OCI-LY3 (cell line): ENCODE results near the gene CNDP1.
"Not testable (repeated sequence)": the region's sequence is repeated elsewhere in the genome, so short reads cannot be mapped to it uniquely, and the experiment has no call there.

ENCODE experiments used
- H2AFZ ChIP-seq: fragments of 200-600, 300-600 bp; shearing (Covaris generic); 2 replicates; pipeline ENCODE4 v1.6.0; 2014; ENCODE audit warnings: antibody characterized with exemption, low read depth, low read length
- H3K27ac ChIP-seq: fragments of 200-600, 300-600 bp; sonication (generic); 2 replicates; pipeline ENCODE4 v1.5.1; 2014; ENCODE audit warnings: mild to moderate bottlenecking, low read length, moderate library complexity, mixed read lengths
- H3K27me3 ChIP-seq: fragments of 200-600, 300-600 bp; sonication (generic); 2 replicates; pipeline ENCODE4 v1.6.1; 2014; ENCODE audit warnings: low read depth, low read length, mixed read lengths
- H3K36me3 ChIP-seq: fragments of 200-600, 300-600 bp; sonication (generic); replicated peaks from 2 replicates; pipeline ENCODE3; 2014; ENCODE audit warnings: low read depth, low read length, mixed read lengths
- H3K4me1 ChIP-seq: fragments of 300-600, 200-600 bp; sonication (generic); 2 replicates; pipeline ENCODE4 v1.6.1; 2014; ENCODE audit warnings: low read length, mixed read lengths
- H3K4me2 ChIP-seq: fragments of 200-600, 300-600 bp; sonication (generic); 2 replicates; pipeline ENCODE4 v1.6.1; 2014; ENCODE audit warnings: low read length, mixed read lengths
- H3K4me3 ChIP-seq: fragments of 300-600, 200-600 bp; sonication (generic); 2 replicates; pipeline ENCODE4 v1.5.1; 2014; ENCODE audit warnings: antibody characterized with exemption, mild to moderate bottlenecking, low read length, moderate library complexity
- H3K79me2 ChIP-seq: fragments of 300-600, 200-600 bp; shearing (Covaris generic); 2 replicates; pipeline ENCODE4 v1.6.1; 2014; ENCODE audit warnings: mild to moderate bottlenecking, low read length, mixed read lengths
- H3K9ac ChIP-seq: fragments of 300-600, 200-600 bp; shearing (Covaris generic); 2 replicates; pipeline ENCODE4 v1.6.0; 2014; ENCODE audit warnings: mild to moderate bottlenecking, low read length, moderate library complexity
- H3K9me3 ChIP-seq: fragments of 200-600, 300-600 bp; shearing (Covaris generic); 2 replicates; pipeline ENCODE4 v1.6.1; 2014; ENCODE audit warnings: low read length, mixed read lengths; ENCODE audit not compliant: insufficient read depth
- H4K20me1 ChIP-seq: fragments of 200-600, 300-600 bp; sonication (generic); 2 replicates; pipeline ENCODE4 v1.6.1; 2016; ENCODE audit warnings: low read length, mixed read lengths; ENCODE audit not compliant: insufficient read depth
- EZH2phosphoT487 ChIP-seq: fragments of 200-600 bp; shearing (Covaris generic); IDR thresholded peaks from 2 replicates; pipeline ENCODE4 v1.6.1; 2018; ENCODE audit warnings: antibody characterized with exemption, mixed run types, low read depth
- TF ChIP-seq, protein P1 (sequence below): fragments of 200-600, 300-600 bp; sonication (generic); IDR thresholded peaks from 2 replicates; pipeline ENCODE4 v1.5.1; 2014; ENCODE audit warnings: antibody characterized with exemption, low read length, low read depth

Gene CNDP1

GRCh38 chr18:74524097-74524496 lies 10.2 kb upstream of the CNDP1 start:
- TF ChIP-seq EZH2phosphoT487 = no peak
- TF ChIP-seq, protein P1, sequence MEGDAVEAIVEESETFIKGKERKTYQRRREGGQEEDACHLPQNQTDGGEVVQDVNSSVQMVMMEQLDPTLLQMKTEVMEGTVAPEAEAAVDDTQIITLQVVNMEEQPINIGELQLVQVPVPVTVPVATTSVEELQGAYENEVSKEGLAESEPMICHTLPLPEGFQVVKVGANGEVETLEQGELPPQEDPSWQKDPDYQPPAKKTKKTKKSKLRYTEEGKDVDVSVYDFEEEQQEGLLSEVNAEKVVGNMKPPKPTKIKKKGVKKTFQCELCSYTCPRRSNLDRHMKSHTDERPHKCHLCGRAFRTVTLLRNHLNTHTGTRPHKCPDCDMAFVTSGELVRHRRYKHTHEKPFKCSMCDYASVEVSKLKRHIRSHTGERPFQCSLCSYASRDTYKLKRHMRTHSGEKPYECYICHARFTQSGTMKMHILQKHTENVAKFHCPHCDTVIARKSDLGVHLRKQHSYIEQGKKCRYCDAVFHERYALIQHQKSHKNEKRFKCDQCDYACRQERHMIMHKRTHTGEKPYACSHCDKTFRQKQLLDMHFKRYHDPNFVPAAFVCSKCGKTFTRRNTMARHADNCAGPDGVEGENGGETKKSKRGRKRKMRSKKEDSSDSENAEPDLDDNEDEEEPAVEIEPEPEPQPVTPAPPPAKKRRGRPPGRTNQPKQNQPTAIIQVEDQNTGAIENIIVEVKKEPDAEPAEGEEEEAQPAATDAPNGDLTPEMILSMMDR = no peak
- no peak overlapping the region for H3K9ac ChIP-seq
- H3K36me3 ChIP-seq = peaks cover 45% of the 10 kb centered on the region
- no peak overlapping the region for H2AFZ ChIP-seq
- H3K4me1 ChIP-seq = no peaks in the 10 kb centered on the region
- no peak overlapping the region for H3K4me2 ChIP-seq
- no peak overlapping the region for H3K4me3 ChIP-seq
- H3K27ac ChIP-seq = no peak overlapping the region
- H3K79me2 ChIP-seq = no peaks in the 10 kb centered on the region
- no peaks in the 10 kb centered on the region for H3K9me3 ChIP-seq
- no peaks in the 10 kb centered on the region for H4K20me1 ChIP-seq
- no peaks in the 10 kb centered on the region for H3K27me3 ChIP-seq

DNA sequence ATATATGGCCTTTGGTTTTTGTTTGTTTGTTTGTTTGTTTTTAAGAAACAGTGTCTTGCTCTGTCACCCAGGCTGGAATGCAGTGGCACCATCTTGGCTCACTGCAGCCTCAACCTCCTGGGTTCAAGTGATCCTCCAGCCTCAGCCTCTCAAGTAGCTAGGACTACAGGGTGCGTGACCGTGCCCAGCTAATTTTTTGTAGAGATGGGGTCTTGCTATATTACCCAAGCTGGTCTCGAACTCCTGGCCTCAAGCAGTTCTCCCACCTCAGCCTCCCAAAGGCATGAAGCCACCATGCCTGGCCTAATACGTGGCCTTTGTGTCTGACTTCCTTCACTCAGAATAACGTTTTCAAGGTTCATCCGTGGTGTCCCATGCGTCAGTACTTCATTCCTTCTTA lies 9.4 kb upstream of the CNDP1 start:
- not testable (repeated sequence) for H3K79me2 ChIP-seq, H3K4me2 ChIP-seq, H3K27ac ChIP-seq, H3K27me3 ChIP-seq, H3K4me1 ChIP-seq, H3K9me3 ChIP-seq, H4K20me1 ChIP-seq, H3K4me3 ChIP-seq, H3K9ac ChIP-seq, H2AFZ ChIP-seq
- H3K36me3 ChIP-seq = peaks cover 36% of the 10 kb centered on the region

DNA sequence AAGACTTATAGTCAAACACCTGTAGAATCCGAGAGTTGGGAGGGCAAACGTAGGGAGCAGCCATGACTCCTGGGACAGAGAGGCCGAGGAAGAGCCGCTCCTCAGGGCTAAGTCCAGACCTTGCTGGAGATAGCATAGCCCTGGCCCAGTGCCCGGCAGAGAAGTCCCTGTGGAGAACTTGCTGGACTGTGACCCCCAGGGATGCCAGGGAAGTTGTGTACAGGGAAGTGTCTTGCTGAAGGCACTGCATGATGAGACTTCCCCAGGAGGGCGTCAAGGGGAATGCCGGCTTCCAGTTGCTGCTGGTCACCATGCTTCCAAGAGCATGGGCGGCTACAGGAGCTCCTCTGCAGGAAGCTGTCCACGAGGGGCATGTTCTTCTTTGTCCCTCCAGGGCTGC lies 8.6 kb upstream of the CNDP1 start:
- H4K20me1 ChIP-seq = no peaks in the 10 kb centered on the region
- H2AFZ ChIP-seq = no peak overlapping the region
- H3K4me3 ChIP-seq = no peak overlapping the region
- no peak overlapping the region for H3K27ac ChIP-seq
- no peaks in the 10 kb centered on the region for H3K4me1 ChIP-seq
- H3K36me3 ChIP-seq = peaks cover 28% of the 10 kb centered on the region
- H3K4me2 ChIP-seq = no peak overlapping the region
- no peak overlapping the region for H3K9ac ChIP-seq
- no peaks in the 10 kb centered on the region for H3K9me3 ChIP-seq
- no peak for TF ChIP-seq EZH2phosphoT487
- TF ChIP-seq, protein P1 = no peak
- no peaks in the 10 kb centered on the region for H3K27me3 ChIP-seq
- no peaks in the 10 kb centered on the region for H3K79me2 ChIP-seq

DNA sequence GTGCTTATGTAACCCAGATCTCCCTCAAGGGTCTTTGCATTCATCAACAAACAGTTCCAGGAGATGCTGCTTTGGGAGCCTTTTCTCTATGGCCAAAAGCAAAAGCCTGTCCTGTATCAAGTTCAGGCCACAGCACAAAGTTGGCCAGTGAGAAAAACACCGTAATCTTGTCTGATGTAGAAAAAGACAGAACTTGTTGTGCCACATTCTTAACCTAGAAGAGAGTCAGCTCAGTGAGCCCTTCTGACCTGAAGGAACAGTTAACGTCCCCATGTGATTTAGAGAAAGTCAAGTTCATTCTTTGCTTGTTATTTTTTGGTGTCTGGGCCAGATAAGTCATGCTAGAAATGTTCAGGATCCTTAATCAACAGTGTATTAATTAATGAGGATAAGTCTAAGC lies 7.8 kb upstream of the CNDP1 start:
- TF ChIP-seq, protein P1 = no peak
- no peak for TF ChIP-seq EZH2phosphoT487
- Histone ChIP-seq H3K79me2 (no peaks in the 10 kb centered on the region), H3K27ac (no peak overlapping the region), H3K4me3 (no peak overlapping the region), H3K9ac (no peak overlapping the region), H3K36me3 (peaks cover 21% of the 10 kb centered on the region), H3K4me1 (no peaks in the 10 kb centered on the region), H2AFZ (no peak overlapping the region), H3K4me2 (no peak overlapping the region), H3K9me3 (no peaks in the 10 kb centered on the region), H3K27me3 (0 out of 2 replicates have a peak, but pooled peaks cover 1% of the 10 kb centered on the region), H4K20me1 (no peaks in the 10 kb centered on the region)

- no peak for TF ChIP-seq EZH2phosphoT487
- TF ChIP-seq, protein P1 = no peak
- Histone ChIP-seq H3K79me2 (no peaks in the 10 kb centered on the region), H3K27ac (no peak overlapping the region), H3K9me3 (no peaks in the 10 kb centered on the region), H3K9ac (no peak overlapping the region), H2AFZ (no peak overlapping the region), H3K4me1 (no peaks in the 10 kb centered on the region), H3K4me2 (no peak overlapping the region), H3K27me3 (0 out of 2 replicates have a peak, but pooled peaks cover 5% of the 10 kb centered on the region), H3K36me3 (peaks cover 3% of the 10 kb centered on the region), H3K4me3 (no peak overlapping the region), H4K20me1 (no peaks in the 10 kb centered on the region)
Measured at GRCh38 chr18:74528478-74528877, 5.8 kb upstream of the CNDP1 start.
